ENCODE results near the gene MID1.

The MID1 gene

DNA sequence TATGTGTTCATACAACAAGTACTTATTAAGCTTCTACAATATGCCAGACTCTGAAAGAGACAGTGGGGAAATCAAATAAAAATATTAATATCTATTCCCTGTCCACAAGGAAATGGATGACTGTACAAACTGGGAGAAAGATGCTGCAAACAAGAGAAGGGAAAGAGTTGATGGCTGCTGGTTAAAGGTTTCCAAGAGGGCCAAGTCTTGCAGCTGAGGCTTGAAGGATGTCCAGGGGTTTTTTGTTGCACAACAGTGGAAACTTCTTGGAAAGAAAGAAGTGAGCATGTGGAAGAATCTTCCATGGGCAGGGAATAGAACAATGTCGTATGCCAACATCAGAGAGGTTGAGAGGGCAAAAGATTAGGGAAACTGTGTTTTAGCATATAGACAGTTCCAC, 95.8 kb downstream of the MID1 start:
- DNase-seq, result no peak

GRCh38 chrX:10519761-10520160, 100.6 kb downstream of the MID1 start:
- no peak for DNase-seq

DNA sequence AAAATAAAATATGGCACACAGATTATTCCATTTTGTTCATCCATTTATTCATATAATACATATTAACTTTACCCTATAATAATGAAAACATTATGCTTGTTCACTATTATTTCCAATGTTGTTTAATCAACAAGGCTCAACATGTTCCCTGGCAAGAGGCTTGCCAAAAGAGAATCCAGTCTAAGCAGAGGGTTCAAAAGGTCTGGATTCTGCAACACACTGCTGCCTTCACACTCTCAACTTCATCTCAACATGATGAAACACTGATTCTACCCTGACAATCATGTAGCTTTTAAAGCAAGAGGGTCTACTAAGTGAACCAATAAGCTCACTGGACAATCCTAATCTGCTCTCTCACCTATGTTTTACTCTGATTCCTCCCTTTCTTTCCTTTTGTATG, 101.1 kb downstream of the MID1 start:
- no peak for DNase-seq

GRCh38 chrX:10518073-10518472, 102.3 kb downstream of the MID1 start:
- DNase-seq, result no peak

- no peak for DNase-seq
These were observed 103.5 kb downstream of the MID1 start for GRCh38 chrX:10516781-10517322.

DNA sequence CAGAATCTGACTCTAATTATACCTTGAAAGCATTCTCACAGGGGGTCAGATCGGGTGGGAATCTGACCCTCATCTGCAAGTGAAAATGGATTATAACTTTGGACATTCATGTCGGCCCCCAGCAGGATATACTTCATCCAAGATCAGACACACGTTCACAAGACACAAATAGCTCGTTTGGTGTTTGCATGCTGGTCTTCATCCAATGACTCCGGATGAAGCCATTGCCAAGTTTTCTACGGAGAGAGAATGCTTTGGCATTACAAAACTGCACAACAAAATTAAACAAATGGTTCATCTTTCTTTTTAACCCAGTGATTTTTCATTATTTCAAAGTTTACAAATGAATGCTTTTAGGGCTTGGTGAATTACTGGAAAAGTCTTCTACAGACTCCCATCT, 105.5 kb downstream of the MID1 start:
- no peak for DNase-seq

DNA sequence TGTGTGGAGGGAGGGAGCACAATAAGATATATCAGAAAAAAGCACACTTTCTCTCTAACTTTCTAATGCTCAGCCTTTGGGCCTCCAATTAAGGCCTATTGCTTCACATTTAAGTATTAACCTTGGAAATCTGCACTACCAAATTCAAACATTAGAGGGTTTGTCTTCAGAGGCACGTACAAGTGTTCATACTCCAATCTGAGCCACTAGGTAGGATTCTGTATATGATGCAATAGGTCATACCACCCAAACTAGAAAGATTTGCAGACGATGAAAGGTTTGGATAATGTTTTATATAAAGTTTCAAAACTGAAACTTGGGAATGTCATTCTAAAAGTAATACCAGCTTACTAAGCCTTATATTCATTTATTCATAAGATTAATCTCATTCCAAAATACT, 106.4 kb downstream of the MID1 start:
- DNase-seq, result no peak

GRCh38 chrX:10512741-10513140, 107.6 kb downstream of the MID1 start:
- no peak for DNase-seq

DNA sequence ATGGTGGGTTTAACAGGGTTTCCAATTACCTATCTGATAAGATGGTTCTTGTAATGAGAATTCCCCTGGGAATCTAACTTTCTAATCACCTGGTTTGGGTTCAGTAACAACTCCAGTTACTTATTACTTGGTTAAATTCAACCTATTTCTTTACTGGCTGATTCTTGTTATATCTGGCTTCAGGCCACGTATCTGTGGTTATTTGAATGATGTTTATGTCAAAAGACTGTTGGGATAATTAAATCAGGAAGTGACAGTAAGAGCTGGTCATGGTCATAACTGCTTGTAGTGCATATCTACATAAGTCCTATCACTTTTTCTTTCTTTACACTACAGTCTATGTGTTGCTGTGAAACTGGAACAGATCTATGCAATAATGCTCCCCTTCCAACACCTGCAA, 108.1 kb downstream of the MID1 start:
- DNase-seq, result no peak

GRCh38 chrX:10509397-10509796, 111.0 kb downstream of the MID1 start:
- no peak for DNase-seq

DNA sequence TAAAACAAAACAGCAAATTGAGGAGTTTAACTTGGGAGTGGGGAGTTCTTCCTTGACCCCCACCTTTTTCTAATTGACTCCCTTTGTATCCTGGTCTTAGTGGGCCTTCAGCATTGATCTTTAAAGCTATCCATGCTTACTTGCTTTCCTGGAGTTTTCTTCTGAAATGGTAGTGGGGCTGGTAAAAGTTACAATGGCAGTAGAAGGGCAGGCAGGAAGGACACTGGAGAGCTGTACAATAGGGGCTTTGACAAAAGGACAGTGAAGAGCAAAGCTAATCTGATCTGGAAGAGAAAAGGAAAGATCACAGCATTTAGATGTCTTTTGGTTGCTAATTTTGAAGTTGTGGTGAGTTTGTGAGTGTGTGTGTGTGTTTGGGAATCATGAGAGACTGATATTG, 111.5 kb downstream of the MID1 start:
- no peak for DNase-seq

DNA sequence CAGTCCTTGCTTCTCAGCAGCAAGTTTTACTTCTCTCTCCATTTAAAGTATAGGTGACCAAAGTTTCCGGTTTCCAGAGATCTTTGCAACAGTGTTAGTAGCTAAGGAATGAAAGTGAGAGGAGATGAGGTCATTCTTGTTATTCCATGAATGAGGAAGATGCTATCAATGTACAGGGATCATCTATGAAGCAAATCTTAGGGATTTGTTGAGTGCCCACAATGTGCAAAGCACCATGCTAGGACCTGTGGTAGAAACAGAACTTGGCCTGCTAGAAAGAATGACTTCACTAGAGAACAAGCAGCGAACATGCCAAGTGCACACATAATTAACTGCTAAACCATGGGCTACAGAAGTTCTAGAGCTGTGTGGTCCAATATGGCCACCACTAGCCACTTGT, 112.5 kb downstream of the MID1 start:
- no peak for DNase-seq

DNA sequence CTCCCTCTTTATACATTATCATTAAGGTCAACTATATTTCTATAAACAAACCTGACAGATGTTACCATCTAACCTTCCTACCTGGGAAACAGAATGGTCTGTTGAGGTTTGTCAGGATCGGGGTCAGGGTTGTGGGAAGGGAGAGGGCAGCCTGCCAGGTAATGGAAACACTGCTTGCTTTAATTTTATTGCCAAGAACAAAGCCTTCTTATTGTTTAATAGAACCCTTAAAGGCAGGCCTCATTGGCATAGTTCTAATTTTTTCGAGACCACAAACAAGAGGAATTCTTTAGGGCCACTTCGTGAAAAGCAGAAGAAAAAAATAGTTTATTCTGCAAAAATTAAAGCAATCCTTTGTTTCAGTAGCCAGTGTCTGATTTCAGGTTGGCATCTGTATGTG, 113.2 kb downstream of the MID1 start:
- no peak for DNase-seq

DNA sequence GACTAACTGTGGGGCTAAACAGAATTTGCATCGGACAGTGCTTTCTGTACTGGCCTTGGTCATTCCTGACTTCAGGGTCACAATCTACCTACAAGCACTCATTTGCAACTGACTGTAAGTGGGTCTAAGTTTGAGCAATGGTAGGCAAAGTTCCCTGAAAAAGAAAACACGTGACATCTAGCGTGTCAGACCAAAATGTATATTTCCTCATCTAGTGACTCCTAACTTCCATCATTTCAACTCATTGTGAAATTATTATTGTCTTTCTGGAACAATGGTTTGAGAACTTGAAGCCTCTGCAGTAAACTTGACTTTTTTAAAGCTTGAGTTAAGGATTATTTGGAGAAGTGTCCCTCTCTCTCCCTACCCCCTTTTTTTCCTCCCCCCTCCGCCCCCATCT, 113.6 kb downstream of the MID1 start:
- DNase-seq, result no peak

- no peak for DNase-seq
These were observed 114.7 kb downstream of the MID1 start for GRCh38 chrX:10505726-10506125.

GRCh38 chrX:10502961-10503360, 117.4 kb downstream of the MID1 start:
- DNase-seq, result no peak

DNA sequence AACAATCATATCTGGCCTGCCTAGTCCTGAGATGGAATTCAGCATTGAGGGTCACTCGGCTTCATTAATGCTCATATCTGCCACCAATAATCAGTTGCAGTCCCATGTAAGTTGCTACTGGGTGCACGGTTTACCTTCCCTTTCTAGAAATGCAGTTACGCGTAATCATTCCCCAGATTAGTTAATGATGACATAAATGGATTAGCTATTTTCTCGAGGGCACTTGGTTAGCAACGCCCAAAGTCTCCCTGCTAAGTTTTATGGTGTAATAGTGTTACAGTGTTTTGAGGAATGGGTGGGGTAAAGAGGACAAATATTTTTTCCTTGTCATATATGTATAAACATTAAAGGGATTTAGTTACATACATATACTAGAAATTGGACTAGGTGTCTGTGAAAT, 118.8 kb downstream of the MID1 start:
- no peak for DNase-seq

GRCh38 chrX:10496345-10496965, 123.9 kb downstream of the MID1 start:
- no peak for DNase-seq

GRCh38 chrX:10495677-10496076, 124.7 kb downstream of the MID1 start:
- DNase-seq, result no peak

DNA sequence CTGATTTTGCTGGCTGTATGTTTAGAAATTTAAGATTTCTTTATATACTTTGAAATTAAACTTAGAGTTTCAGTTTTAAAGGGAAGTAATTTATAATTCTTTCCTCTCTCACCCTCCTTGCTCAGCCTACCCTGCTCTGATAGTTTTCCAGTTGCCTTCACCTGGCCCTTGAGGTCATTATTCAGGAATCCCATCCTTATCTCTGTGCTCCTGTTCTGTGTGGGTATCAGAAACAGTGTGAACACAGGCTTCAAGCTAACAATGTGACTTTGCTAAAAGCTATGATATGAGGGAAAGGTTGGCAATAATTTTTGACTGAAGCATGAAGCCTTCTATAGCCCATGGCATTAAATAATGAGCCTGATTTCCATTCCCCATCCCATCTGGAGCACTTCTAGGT, 128.1 kb downstream of the MID1 start:
- DNase-seq, result no peak

GRCh38 chrX:10486373-10486772, 134.0 kb downstream of the MID1 start:
- DNase-seq, result no peak

GRCh38 chrX:10485326-10485725, 135.1 kb downstream of the MID1 start:
- no peak for DNase-seq

GRCh38 chrX:10484683-10485247, 135.6 kb downstream of the MID1 start:
- DNase-seq, result no peak

- no peak for DNase-seq
These were observed 137.1 kb downstream of the MID1 start for GRCh38 chrX:10483191-10483831.

DNA sequence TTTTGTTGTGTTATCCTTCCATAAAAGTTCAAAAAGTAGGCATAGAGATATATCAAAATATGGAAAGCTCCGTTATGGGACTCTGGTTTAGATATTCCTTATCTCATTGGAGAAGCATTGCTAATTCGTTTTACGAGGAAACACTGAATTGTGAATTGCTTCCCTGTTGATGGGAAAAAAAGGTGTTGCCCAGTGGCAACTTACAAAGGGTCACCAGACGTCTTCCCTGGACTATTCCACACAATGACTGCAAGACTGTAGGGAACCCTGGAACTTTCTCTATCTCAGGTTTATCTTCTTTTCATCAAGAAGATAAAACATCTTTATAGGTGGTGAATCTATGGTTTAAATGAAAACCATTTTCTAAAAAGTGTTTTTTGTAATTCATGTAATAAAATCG, 137.7 kb downstream of the MID1 start:
- no peak for DNase-seq

Data from NCI-H1105 (cell line).